22Rv1 (cell line): ENCODE results near the gene CFTR.
A peak's percentile ranks its signal among the peaks of the same experiment; 100 is the strongest.

Experiments used
- H3K27ac ChIP-seq: fragments of 450-650 bp; 2 replicates; pipeline ENCODE4 v1.5.1; 2017
- CTCF ChIP-seq: fragments of 450-650 bp; IDR thresholded peaks from 2 replicates; pipeline ENCODE4 v1.5.1; 2017; ENCODE audit warnings: mild to moderate bottlenecking
- ZFX ChIP-seq: fragments of 450-650 bp; IDR thresholded peaks from 2 replicates; pipeline ENCODE4 v1.6.1; 2017; ENCODE audit warnings: antibody characterized with exemption, borderline replicate concordance

Gene CFTR

GRCh38 chr7:117673367-117673766 lies 193.5 kb downstream of the CFTR start:
- TF ChIP-seq CTCF (no peak), ZFX (no peak)
- H3K27ac ChIP-seq, result no peak overlapping the region

- TF ChIP-seq CTCF, result peak; percentile 73
- TF ChIP-seq ZFX, result no peak
- H3K27ac ChIP-seq, result no peak overlapping the region
Observed at GRCh38 chr7:117673839-117674238, 194.0 kb downstream of the CFTR start.

- H3K27ac ChIP-seq, result no peak overlapping the region
- TF ChIP-seq CTCF (no peak), ZFX (no peak)
Observed at GRCh38 chr7:117674617-117675016, 194.8 kb downstream of the CFTR start.

- no peak for TF ChIP-seq ZFX
- TF ChIP-seq CTCF, result no peak
- H3K27ac ChIP-seq, result no peak overlapping the region
Observed at GRCh38 chr7:117675497-117676435, 195.9 kb downstream of the CFTR start.

GRCh38 chr7:117679120-117679519 lies 199.3 kb downstream of the CFTR start:
- no peak overlapping the region for H3K27ac ChIP-seq
- TF ChIP-seq ZFX (no peak), CTCF (no peak)

- no peak overlapping the region for H3K27ac ChIP-seq
- TF ChIP-seq CTCF (no peak), ZFX (no peak)
Observed at GRCh38 chr7:117682681-117683385, 203.0 kb downstream of the CFTR start.
